ENCODE measurements around the gene ZBTB2. TPM values are rescaled to one million over a fixed set of nuclear protein-coding genes. Genes with fewer than 3 reads are reported as not detected.
"Not testable (repeated sequence)": the region's sequence is repeated elsewhere in the genome, so short reads cannot be mapped to it uniquely, and the experiment has no call there.

Gene ZBTB2
- total and polyA plus RNA-seq, 2 donors from 2014 or later, result 6.0 to 11.2 TPM

DNA sequence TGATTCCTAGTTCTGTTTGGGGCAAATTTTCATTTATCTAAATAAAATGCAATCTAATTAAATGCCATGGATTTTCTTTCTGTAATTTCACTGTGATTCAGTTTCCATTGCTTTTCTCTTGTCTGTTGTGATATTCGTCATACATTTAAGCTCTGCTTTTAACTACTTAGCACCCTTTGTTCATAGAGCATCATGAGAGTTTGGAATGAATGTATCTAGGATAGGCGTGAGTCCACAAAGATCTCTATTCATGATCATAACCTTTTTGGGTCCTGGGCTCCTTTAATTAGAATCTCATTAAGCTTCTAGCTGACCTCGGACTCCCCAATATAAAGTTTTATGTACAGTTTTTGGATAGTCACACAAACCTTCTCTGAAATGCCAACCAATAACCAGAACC is 32.9 kb downstream of the ZBTB2 start:
- no peak overlapping the region for H3K4me3 ChIP-seq (ENCODE audit: low read length in 3 of 3)
- TF ChIP-seq, protein P1, sequence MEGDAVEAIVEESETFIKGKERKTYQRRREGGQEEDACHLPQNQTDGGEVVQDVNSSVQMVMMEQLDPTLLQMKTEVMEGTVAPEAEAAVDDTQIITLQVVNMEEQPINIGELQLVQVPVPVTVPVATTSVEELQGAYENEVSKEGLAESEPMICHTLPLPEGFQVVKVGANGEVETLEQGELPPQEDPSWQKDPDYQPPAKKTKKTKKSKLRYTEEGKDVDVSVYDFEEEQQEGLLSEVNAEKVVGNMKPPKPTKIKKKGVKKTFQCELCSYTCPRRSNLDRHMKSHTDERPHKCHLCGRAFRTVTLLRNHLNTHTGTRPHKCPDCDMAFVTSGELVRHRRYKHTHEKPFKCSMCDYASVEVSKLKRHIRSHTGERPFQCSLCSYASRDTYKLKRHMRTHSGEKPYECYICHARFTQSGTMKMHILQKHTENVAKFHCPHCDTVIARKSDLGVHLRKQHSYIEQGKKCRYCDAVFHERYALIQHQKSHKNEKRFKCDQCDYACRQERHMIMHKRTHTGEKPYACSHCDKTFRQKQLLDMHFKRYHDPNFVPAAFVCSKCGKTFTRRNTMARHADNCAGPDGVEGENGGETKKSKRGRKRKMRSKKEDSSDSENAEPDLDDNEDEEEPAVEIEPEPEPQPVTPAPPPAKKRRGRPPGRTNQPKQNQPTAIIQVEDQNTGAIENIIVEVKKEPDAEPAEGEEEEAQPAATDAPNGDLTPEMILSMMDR (IDR thresholded peaks at IDR 0.05; ENCODE audit: borderline replicate concordance, extremely low read depth, insufficient read depth), result no peak
- FAIRE-seq, result no peak
- H3K4me1 ChIP-seq (ENCODE audit: control insufficient read depth in 2 of 3, insufficient read depth in 2 of 3, low read depth in 1 of 3, low read length in 3 of 3), result no peaks in the 10 kb centered on the region
- H3K9ac ChIP-seq (ENCODE audit: low read length in 3 of 3), result no peak overlapping the region
- no peak for DNase-seq
- H3K27ac ChIP-seq (ENCODE audit: low read depth in 2 of 2, low read length in 2 of 2), result no peak overlapping the region
- intact Hi-C loops (cut with DNase I), result no loop called here
- no peaks in the 10 kb centered on the region for H3K27me3 ChIP-seq (ENCODE audit: control insufficient read depth, insufficient read depth, low read length)
- H3K36me3 ChIP-seq (ENCODE audit: control insufficient read depth in 2 of 3, insufficient read depth in 3 of 3, low read length in 3 of 3), result peaks cover 0 to 8% (median 6%) of the 10 kb centered on the region in 3 donors
- no peaks in the 10 kb centered on the region for H3K9me3 ChIP-seq (ENCODE audit: control insufficient read depth in 2 of 3, insufficient read depth in 1 of 3, low read length in 3 of 3)

DNA sequence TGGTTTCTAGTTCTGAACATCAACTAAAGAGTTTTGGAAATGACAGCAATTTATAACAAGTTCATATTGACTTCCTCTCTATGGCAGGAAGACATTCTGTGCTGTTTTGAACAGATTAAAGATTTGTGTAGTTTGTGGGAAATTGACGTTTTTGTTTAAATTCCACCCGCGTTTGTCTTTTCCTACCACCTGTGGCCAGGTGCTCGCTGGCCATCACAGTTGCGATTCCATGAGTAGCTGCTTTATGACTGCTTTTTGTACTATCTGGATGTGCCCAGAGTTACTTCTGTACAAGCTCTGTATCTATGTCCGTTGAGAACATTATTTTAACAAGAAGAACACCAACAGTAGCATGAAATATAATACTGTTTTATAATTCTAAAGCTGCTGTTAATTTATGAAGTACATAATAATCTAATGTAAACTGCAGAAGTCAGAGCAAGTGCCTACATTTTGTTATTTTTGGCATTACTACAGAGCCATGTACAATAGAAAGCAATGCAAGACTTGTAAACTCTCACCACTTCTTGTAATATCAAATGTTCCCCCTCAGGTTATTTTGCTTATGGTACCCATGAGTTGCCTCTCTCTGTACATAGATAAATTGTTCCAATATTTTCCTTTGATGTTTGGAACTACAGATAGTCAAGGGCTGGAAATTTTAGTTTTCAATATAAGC is 33.5 kb downstream of the ZBTB2 start:
- H3K9ac ChIP-seq (ENCODE audit: low read length in 3 of 3), result no peak overlapping the region
- intact Hi-C loops (cut with DNase I), result no loop called here
- H3K36me3 ChIP-seq (ENCODE audit: control insufficient read depth in 2 of 3, insufficient read depth in 3 of 3, low read length in 3 of 3), result peaks cover 3 to 8% (median 8%) of the 10 kb centered on the region in 3 donors
- H3K4me3 ChIP-seq (ENCODE audit: low read length in 3 of 3), result no peak overlapping the region
- no peaks in the 10 kb centered on the region for H3K4me1 ChIP-seq (ENCODE audit: control insufficient read depth in 2 of 3, insufficient read depth in 2 of 3, low read depth in 1 of 3, low read length in 3 of 3)
- no peaks in the 10 kb centered on the region for H3K27me3 ChIP-seq (ENCODE audit: control insufficient read depth, insufficient read depth, low read length)
- H3K27ac ChIP-seq (ENCODE audit: low read depth in 2 of 2, low read length in 2 of 2), result no peak overlapping the region
- TF ChIP-seq, protein P1 (IDR thresholded peaks at IDR 0.05; ENCODE audit: borderline replicate concordance, extremely low read depth, insufficient read depth), result no peak
- FAIRE-seq (no peak), DNase-seq (no peak)
- H3K9me3 ChIP-seq (ENCODE audit: control insufficient read depth in 2 of 3, insufficient read depth in 1 of 3, low read length in 3 of 3), result no peaks in the 10 kb centered on the region

- H3K27ac ChIP-seq (ENCODE audit: low read depth in 2 of 2, low read length in 2 of 2); H3K36me3 ChIP-seq (ENCODE audit: control insufficient read depth in 2 of 3, insufficient read depth in 3 of 3, low read length in 3 of 3); FAIRE-seq; H3K9me3 ChIP-seq (ENCODE audit: control insufficient read depth in 2 of 3, insufficient read depth in 1 of 3, low read length in 3 of 3); H3K4me1 ChIP-seq (ENCODE audit: control insufficient read depth in 2 of 3, insufficient read depth in 2 of 3, low read depth in 1 of 3, low read length in 3 of 3); DNase-seq; H3K27me3 ChIP-seq (ENCODE audit: control insufficient read depth, insufficient read depth, low read length); H3K9ac ChIP-seq (ENCODE audit: low read length in 3 of 3); H3K4me3 ChIP-seq (ENCODE audit: low read length in 3 of 3); intact Hi-C loops (cut with DNase I): not testable (repeated sequence)
Observed at GRCh38 chr6:151356983-151357382, 34.4 kb downstream of the ZBTB2 start.

- H3K9me3 ChIP-seq (ENCODE audit: control insufficient read depth in 2 of 3, insufficient read depth in 1 of 3, low read length in 3 of 3), result no peaks in the 10 kb centered on the region
- no peak for FAIRE-seq
- H3K27me3 ChIP-seq (ENCODE audit: control insufficient read depth, insufficient read depth, low read length), result no peaks in the 10 kb centered on the region
- no peak overlapping the region for H3K9ac ChIP-seq (ENCODE audit: low read length in 3 of 3)
- intact Hi-C loops (cut with DNase I), result no loop called here
- no peak for DNase-seq
- H3K27ac ChIP-seq (ENCODE audit: low read depth in 2 of 2, low read length in 2 of 2), result no peak overlapping the region
- H3K4me1 ChIP-seq (ENCODE audit: control insufficient read depth in 2 of 3, insufficient read depth in 2 of 3, low read depth in 1 of 3, low read length in 3 of 3), result no peaks in the 10 kb centered on the region
- H3K4me3 ChIP-seq (ENCODE audit: low read length in 3 of 3), result no peak overlapping the region
- H3K36me3 ChIP-seq (ENCODE audit: control insufficient read depth in 2 of 3, insufficient read depth in 3 of 3, low read length in 3 of 3), result peaks cover 2 to 14% (median 5%) of the 10 kb centered on the region in 3 donors
- TF ChIP-seq, protein P1 (IDR thresholded peaks at IDR 0.05; ENCODE audit: borderline replicate concordance, extremely low read depth, insufficient read depth), result no peak
Observed at GRCh38 chr6:151353795-151354194, 37.6 kb downstream of the ZBTB2 start.

All from kidney (tissue), 14 donors.